ENCODE measurements around the gene GPHN.

Gene GPHN

DNA sequence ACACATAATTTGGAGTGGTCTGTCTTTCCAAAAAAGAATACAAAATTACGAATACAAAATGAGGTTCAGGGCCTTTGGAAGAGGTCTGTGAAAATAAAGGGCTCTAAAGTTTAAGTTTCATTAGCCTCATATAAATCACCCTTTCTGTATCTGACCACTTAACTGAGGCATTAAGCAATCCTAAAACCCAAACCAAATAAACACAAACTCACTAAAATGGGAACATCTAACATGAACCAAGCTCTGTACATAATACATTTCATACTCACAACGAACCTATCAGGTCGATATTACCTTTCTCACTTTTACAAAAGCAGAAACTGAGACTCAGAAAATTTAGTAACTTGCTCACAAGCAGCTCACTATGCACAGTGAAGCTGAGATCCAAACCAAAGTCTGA is 22.9 kb upstream of the GPHN start:
- intact Hi-C loops (cut with DNase I; ENCODE audit: low total_unique reads): no loop called here
- Histone ChIP-seq H3K9me3 (no peaks in the 10 kb centered on the region), H3K4me3 (no peak overlapping the region), H3K27ac (no peak overlapping the region), H3K4me1 (no peaks in the 10 kb centered on the region), H3K27me3 (no peaks in the 10 kb centered on the region), H3K36me3 (no peaks in the 10 kb centered on the region)
- DNase-seq: no peak
- TF ChIP-seq, protein P1, sequence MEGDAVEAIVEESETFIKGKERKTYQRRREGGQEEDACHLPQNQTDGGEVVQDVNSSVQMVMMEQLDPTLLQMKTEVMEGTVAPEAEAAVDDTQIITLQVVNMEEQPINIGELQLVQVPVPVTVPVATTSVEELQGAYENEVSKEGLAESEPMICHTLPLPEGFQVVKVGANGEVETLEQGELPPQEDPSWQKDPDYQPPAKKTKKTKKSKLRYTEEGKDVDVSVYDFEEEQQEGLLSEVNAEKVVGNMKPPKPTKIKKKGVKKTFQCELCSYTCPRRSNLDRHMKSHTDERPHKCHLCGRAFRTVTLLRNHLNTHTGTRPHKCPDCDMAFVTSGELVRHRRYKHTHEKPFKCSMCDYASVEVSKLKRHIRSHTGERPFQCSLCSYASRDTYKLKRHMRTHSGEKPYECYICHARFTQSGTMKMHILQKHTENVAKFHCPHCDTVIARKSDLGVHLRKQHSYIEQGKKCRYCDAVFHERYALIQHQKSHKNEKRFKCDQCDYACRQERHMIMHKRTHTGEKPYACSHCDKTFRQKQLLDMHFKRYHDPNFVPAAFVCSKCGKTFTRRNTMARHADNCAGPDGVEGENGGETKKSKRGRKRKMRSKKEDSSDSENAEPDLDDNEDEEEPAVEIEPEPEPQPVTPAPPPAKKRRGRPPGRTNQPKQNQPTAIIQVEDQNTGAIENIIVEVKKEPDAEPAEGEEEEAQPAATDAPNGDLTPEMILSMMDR (IDR thresholded peaks at IDR 0.05): no peak

DNA sequence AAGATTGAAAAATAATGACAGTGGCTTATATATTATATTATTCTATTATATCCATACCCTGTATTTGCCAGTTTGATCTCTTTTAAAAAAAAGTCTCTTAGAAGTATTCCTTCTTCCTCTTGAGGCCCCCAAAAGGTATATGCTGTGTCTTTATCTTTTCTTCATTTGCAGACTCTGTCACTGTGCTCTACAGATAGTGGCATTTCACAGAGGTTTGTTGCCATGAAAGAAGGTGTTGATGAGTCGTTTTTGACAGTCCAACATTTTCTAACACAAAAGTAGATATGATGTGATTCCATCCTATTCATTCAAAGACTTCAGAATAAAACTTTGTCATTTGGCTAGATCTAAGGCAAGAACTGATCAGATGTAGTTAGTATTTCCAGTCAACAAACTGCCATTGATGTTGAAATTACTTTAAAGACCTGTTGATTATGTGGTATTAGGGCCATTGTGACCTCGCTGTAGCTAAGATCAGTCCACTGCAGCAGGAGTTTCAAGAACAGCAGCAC is 22.0 kb upstream of the GPHN start, which contains the start of gene CCDC196:
CCDC196 (plus strand) TSS at position 462 of the 512 bp plus-strand sequence. CDS start 132 bp downstream, outside the sequence.
- intact Hi-C loops (cut with DNase I; ENCODE audit: low total_unique reads): no loop called here
- no peak within 1 kb of the TSS for H3K4me3 ChIP-seq
- no peaks in the 10 kb centered on the region for H3K27me3 ChIP-seq
- H3K9me3 ChIP-seq: no peaks in the 10 kb centered on the region
- no peak for DNase-seq
- H3K27ac ChIP-seq: no peak within 1 kb of the TSS
- TF ChIP-seq, protein P1 (IDR thresholded peaks at IDR 0.05): no peak
- no peaks in the 10 kb centered on the region for H3K4me1 ChIP-seq
- no peaks in the 10 kb centered on the region for H3K36me3 ChIP-seq

DNA sequence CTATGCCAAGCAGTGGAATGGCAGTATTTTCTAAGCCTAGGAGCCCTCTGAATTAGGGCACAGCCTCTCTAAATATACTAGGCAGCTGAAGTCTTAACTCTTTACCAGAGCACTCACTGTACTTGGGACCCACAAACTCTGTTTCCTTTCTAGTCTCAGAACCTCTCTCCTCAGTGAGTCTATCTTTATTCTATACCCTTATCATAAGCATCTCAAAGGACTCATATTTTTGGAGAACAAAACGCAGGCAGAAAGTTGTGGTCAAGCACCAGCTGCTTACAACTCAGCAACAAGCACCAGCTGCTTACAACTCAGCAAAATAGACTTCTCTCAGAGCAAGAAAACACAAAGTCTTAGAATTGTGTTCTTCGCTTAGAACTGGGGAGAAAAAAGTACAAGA is 20.8 kb upstream of the GPHN start:
- H3K27ac ChIP-seq: no peak overlapping the region
- H3K36me3 ChIP-seq: no peaks in the 10 kb centered on the region
- no peak overlapping the region for H3K4me3 ChIP-seq
- intact Hi-C loops (cut with DNase I; ENCODE audit: low total_unique reads): no loop called here
- DNase-seq: no peak
- H3K4me1 ChIP-seq: no peaks in the 10 kb centered on the region
- TF ChIP-seq, protein P1 (IDR thresholded peaks at IDR 0.05): no peak
- no peaks in the 10 kb centered on the region for H3K27me3 ChIP-seq
- H3K9me3 ChIP-seq: no peaks in the 10 kb centered on the region

DNA sequence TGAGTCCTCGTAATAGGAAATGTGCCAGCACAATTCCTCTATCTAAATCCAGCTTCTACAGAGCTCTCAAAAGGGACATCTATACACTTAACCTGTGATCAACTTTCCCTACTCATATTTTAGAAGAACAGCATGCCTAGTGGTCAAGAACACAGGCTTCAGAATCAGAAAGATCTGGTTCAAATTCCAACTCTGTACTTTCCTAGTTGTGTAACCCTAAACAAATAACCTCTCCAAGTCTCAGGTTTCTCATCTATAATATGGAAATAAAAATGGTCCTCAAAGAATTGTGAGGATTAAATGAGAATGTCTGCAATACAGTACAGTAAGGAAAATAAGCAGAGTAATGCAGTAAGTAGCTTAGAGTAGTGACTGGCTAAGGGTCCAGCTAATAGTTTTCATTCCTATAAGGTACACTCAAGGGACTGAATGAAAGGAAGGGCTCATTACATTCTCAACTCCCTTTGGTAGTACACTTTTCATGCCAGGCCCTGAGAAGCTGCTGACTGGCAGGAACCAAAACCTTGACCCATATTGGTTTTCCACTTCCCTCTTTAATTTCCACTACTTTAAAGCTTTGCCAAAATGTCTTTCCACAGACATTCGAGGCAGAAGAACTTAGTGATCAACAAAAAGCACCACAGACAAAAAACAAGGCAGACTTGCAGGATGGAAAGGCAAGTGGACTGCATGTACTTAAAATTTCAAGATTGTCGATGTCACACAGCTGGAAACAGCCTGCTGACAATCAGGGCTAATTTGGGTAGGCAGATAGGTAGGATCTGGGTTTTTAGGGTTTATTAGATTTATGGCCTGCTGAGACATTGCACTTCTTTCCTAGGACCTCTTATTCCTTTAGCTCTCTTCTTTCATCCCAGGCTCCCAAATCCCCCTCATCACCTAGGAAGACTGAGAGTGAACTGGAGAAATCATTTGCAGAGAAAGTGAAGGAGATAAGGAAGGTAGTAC is 17.5 kb upstream of the GPHN start:
- DNase-seq: no peak
- Histone ChIP-seq H3K36me3 (no peaks in the 10 kb centered on the region), H3K9me3 (no peaks in the 10 kb centered on the region), H3K27me3 (no peaks in the 10 kb centered on the region), H3K4me1 (no peaks in the 10 kb centered on the region), H3K27ac (no peak overlapping the region), H3K4me3 (no peak overlapping the region)
- TF ChIP-seq, protein P1 (IDR thresholded peaks at IDR 0.05): no peak
- intact Hi-C loops (cut with DNase I; ENCODE audit: low total_unique reads): no loop called here

DNA sequence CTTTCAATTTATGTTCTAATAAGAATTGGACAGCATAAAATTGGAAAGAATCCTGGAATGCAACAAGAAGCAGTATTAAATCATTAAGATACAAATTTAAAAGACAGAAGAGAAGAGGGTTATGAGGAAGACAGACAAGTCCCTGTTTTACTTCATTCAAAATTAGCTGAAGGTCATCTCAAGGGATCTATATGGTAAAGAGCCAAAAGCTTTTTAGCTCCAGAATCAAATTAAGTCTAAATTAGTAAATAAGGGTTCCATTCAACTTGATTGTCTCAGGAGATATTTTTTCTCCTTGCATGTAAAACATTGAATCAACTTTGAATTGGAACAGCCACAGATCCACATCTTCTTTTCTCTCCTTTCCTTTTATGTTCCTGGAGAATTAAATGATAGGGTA is 14.2 kb upstream of the GPHN start:
- intact Hi-C loops (cut with DNase I; ENCODE audit: low total_unique reads): no loop called here
- no peaks in the 10 kb centered on the region for H3K36me3 ChIP-seq
- no peak for DNase-seq
- H3K27me3 ChIP-seq: no peaks in the 10 kb centered on the region
- H3K4me1 ChIP-seq: no peaks in the 10 kb centered on the region
- H3K9me3 ChIP-seq: no peaks in the 10 kb centered on the region
- H3K4me3 ChIP-seq: no peak overlapping the region
- TF ChIP-seq, protein P1 (IDR thresholded peaks at IDR 0.05): no peak
- no peak overlapping the region for H3K27ac ChIP-seq
